ENCODE data around the gene RIPOR2.

- TF ChIP-seq CTCF (IDR thresholded peaks at IDR 0.05), result no peak
- TF ChIP-seq ZFX (IDR thresholded peaks at IDR 0.05; ENCODE audit: borderline replicate concordance), result no peak
These were observed 35.8 kb downstream of the RIPOR2 start for GRCh38 chr6:24899997-24900325.

All from 22Rv1 (cell line).